Measurements from ENCODE around the gene APOB.

Gene APOB, protein sequence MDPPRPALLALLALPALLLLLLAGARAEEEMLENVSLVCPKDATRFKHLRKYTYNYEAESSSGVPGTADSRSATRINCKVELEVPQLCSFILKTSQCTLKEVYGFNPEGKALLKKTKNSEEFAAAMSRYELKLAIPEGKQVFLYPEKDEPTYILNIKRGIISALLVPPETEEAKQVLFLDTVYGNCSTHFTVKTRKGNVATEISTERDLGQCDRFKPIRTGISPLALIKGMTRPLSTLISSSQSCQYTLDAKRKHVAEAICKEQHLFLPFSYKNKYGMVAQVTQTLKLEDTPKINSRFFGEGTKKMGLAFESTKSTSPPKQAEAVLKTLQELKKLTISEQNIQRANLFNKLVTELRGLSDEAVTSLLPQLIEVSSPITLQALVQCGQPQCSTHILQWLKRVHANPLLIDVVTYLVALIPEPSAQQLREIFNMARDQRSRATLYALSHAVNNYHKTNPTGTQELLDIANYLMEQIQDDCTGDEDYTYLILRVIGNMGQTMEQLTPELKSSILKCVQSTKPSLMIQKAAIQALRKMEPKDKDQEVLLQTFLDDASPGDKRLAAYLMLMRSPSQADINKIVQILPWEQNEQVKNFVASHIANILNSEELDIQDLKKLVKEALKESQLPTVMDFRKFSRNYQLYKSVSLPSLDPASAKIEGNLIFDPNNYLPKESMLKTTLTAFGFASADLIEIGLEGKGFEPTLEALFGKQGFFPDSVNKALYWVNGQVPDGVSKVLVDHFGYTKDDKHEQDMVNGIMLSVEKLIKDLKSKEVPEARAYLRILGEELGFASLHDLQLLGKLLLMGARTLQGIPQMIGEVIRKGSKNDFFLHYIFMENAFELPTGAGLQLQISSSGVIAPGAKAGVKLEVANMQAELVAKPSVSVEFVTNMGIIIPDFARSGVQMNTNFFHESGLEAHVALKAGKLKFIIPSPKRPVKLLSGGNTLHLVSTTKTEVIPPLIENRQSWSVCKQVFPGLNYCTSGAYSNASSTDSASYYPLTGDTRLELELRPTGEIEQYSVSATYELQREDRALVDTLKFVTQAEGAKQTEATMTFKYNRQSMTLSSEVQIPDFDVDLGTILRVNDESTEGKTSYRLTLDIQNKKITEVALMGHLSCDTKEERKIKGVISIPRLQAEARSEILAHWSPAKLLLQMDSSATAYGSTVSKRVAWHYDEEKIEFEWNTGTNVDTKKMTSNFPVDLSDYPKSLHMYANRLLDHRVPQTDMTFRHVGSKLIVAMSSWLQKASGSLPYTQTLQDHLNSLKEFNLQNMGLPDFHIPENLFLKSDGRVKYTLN (N-terminal part only)

GRCh38 chr2:21043744-21044532, at the start of gene APOB:
Gene APOB, minus strand, starts transcription at chr2:21044073. Its CDS starts 128 bp downstream, at chr2:21043945.
- Histone ChIP-seq H3K36me3 (ENCODE audit: control insufficient read depth, insufficient read depth, low read length) (no peaks in the 10 kb centered on the region; the same call in 1 of the 2 replicates), H3K4me1 (ENCODE audit: control insufficient read depth, insufficient read depth, low read length) (peaks cover 6% of the 10 kb centered on the region; the same call in 1 of the 2 replicates), H3K4me3 (ENCODE audit: low read length) (peak within 1 kb of the TSS; percentile 55; the same call in 1 of the 2 replicates), H3K27me3 (ENCODE audit: control insufficient read depth, insufficient read depth, low read length) (peaks cover 5% of the 10 kb centered on the region; the same call in 1 of the 2 replicates), H3K27ac (ENCODE audit: low read length) (no peak within 1 kb of the TSS), H3K9me3 (ENCODE audit: control insufficient read depth, insufficient read depth, low read length) (no peaks in the 10 kb centered on the region)
- peak; percentile 33 for DNase-seq (ENCODE audit: low read depth, low spot score)
- no CpG with 5 or more reads among the region's 51 CpGs for WGBS (ENCODE audit: insufficient coverage, insufficient read length)

GRCh38 chr2:21092308-21092869, 48.5 kb upstream of the APOB start:
- no peak overlapping the region for H3K27ac ChIP-seq (ENCODE audit: low read length)
- no peaks in the 10 kb centered on the region for H3K27me3 ChIP-seq (ENCODE audit: control insufficient read depth, insufficient read depth, low read length)
- H3K4me3 ChIP-seq (ENCODE audit: low read length): no peak overlapping the region
- H3K9me3 ChIP-seq (ENCODE audit: control insufficient read depth, insufficient read depth, low read length): no peaks in the 10 kb centered on the region
- H3K36me3 ChIP-seq (ENCODE audit: control insufficient read depth, insufficient read depth, low read length): no peaks in the 10 kb centered on the region
- no CpG with 5 or more reads among the region's 3 CpGs for WGBS (ENCODE audit: insufficient coverage, insufficient read length)
- no peak for DNase-seq (ENCODE audit: low read depth, low spot score)
- 0 out of 2 replicates have a peak, but pooled peaks cover 1% of the 10 kb centered on the region for H3K4me1 ChIP-seq (ENCODE audit: control insufficient read depth, insufficient read depth, low read length)

DNA sequence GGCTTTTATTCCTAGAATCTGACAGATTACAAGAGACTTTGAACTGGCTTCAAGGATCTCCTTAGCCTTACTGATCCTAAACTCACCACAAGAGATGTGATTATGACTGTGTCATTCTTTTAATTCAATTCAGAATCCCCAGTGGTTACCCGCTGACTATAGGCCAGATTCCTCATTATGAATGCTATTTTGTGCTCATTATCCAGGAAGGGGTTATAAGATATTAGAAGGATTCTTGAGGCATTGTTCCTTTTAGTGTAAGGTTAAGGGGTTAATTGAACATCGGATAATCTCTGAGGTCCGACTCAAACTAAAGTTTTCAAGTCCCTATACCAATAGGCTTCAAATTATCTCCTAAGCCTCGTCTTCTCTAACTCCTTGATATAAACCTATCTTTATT, 40.5 kb upstream of the APOB start:
- Histone ChIP-seq H3K27me3 (ENCODE audit: control insufficient read depth, insufficient read depth, low read length) (no peaks in the 10 kb centered on the region), H3K4me1 (ENCODE audit: control insufficient read depth, insufficient read depth, low read length) (no peaks in the 10 kb centered on the region), H3K9me3 (ENCODE audit: control insufficient read depth, insufficient read depth, low read length) (no peaks in the 10 kb centered on the region), H3K4me3 (ENCODE audit: low read length) (no peak overlapping the region), H3K27ac (ENCODE audit: low read length) (no peak overlapping the region), H3K36me3 (ENCODE audit: control insufficient read depth, insufficient read depth, low read length) (no peaks in the 10 kb centered on the region)
- no CpG with 5 or more reads among the region's 4 CpGs for WGBS (ENCODE audit: insufficient coverage, insufficient read length)
- DNase-seq (ENCODE audit: low read depth, low spot score): no peak

DNA sequence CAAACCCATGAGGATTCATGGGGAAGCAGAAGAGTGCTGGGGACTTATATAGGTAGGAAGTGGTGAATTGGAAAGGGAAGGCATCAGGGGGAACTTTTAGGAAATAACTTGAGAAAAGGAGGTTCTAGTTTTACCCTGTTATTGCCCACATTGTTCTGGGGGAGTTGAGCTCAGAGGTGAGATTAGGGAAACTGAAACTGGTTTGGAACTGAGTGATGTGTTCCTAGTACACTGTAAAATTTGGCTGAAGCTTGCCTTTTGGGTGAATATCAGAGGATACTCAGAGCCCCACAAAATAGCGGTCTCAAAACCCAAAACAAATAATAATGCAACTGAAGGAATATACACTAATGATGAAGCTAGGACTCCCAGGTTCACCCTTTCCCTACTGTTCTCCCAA, 39.6 kb upstream of the APOB start:
- Histone ChIP-seq H3K36me3 (ENCODE audit: control insufficient read depth, insufficient read depth, low read length) (no peaks in the 10 kb centered on the region), H3K27me3 (ENCODE audit: control insufficient read depth, insufficient read depth, low read length) (no peaks in the 10 kb centered on the region), H3K9me3 (ENCODE audit: control insufficient read depth, insufficient read depth, low read length) (no peaks in the 10 kb centered on the region), H3K27ac (ENCODE audit: low read length) (no peak overlapping the region), H3K4me1 (ENCODE audit: control insufficient read depth, insufficient read depth, low read length) (no peaks in the 10 kb centered on the region), H3K4me3 (ENCODE audit: low read length) (no peak overlapping the region)
- DNase-seq (ENCODE audit: low read depth, low spot score): no peak
- no CpG with 5 or more reads among the region's 1 CpG for WGBS (ENCODE audit: insufficient coverage, insufficient read length)

- no peak overlapping the region for H3K27ac ChIP-seq (ENCODE audit: low read length)
- no peaks in the 10 kb centered on the region for H3K27me3 ChIP-seq (ENCODE audit: control insufficient read depth, insufficient read depth, low read length)
- H3K36me3 ChIP-seq (ENCODE audit: control insufficient read depth, insufficient read depth, low read length): no peaks in the 10 kb centered on the region
- WGBS (ENCODE audit: insufficient coverage, insufficient read length): no CpG with 5 or more reads among the region's 1 CpG
- H3K9me3 ChIP-seq (ENCODE audit: control insufficient read depth, insufficient read depth, low read length): no peaks in the 10 kb centered on the region
- no peak overlapping the region for H3K4me3 ChIP-seq (ENCODE audit: low read length)
- no peak for DNase-seq (ENCODE audit: low read depth, low spot score)
- no peaks in the 10 kb centered on the region for H3K4me1 ChIP-seq (ENCODE audit: control insufficient read depth, insufficient read depth, low read length)
These were observed 34.4 kb upstream of the APOB start for GRCh38 chr2:21078296-21078695.

DNA sequence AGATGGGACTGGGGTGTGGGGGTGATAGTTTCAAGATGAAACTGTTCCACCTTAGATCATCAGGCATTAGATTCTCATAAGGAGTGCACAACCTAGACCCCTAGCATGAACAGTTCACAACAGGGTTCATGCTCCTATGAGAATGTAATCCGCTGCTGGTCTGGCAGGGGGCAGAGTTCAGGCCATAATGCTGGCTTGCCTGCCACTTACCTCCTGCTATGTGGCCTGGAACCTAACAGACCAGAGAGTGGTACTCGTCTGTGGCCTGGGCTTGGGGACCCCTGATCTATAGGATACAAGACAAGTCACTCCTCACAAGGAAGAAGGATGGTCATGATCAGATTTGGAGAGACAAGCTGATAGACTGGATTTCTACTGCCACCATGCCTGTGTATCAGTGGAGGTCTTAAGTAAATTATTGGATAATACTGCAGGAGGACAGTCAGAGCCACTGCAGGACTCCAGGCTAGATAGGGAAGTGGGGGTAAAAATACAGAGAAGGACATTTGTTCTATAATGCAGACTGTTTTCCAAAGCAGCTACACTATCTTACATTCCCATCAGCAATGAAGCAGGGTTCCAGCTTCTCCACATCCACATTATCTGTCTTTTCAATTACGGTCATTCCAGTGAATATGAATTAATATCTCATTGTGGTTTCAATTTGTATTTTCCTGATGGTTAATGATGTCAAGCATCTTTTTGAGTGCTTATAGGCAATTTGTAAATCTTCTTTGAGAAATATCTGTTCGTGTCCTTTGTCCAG, 28.8 kb upstream of the APOB start:
- no peak for DNase-seq (ENCODE audit: low read depth, low spot score)
- peaks cover 2% of the 10 kb centered on the region; the same call in 1 of the 2 replicates for H3K4me1 ChIP-seq (ENCODE audit: control insufficient read depth, insufficient read depth, low read length)

DNA sequence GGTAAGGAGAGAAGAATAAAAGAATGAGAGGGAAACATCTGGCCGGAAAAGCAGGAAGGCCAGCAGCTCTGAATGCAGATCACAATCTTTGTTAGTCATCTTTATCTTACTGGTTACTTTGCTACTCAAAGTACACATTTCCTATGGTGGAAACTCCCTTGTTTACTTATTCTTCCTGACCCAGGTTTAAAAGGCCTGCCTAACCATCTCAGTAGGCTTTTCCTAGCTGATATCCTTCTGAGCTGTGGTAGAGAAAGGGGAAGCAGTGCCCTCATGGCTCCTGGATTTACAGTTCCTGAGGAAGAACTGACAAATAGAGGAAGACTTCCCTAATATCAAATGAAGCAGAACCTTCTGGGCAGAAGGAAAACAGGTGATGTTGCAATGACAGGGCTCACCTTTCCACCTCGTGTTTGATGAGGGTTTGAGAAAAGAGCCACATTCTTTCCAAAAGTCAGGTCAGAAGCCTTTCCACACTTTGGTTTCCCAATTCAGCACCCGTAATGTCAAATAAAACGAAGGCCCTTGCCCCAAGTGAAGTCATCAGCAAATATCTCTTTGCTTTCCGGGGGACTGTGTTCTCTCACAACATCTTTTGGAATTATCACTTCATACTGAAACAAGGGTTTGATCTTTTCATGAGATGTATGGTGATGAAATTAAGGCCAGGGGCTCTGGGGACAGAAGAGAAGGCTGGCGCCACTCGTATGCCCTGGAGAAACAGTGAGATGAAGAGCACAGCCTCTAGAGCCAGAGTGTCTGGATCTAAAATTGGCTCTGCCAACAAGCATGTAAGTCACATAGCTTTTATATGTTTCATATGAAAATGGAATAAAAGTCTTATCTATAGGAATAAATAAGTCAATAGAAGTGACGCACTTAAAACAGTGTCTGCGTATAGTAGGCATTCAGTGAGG, 26.7 kb upstream of the APOB start:
- no peaks in the 10 kb centered on the region for H3K27me3 ChIP-seq (ENCODE audit: control insufficient read depth, insufficient read depth, low read length)
- no peaks in the 10 kb centered on the region for H3K36me3 ChIP-seq (ENCODE audit: control insufficient read depth, insufficient read depth, low read length)
- H3K4me3 ChIP-seq (ENCODE audit: low read length): no peak overlapping the region
- WGBS (ENCODE audit: insufficient coverage, insufficient read length): no CpG with 5 or more reads among the region's 9 CpGs
- H3K9me3 ChIP-seq (ENCODE audit: control insufficient read depth, insufficient read depth, low read length): no peaks in the 10 kb centered on the region
- no peak overlapping the region for H3K27ac ChIP-seq (ENCODE audit: low read length)
- DNase-seq (ENCODE audit: low read depth, low spot score): no peak
- peaks cover 2% of the 10 kb centered on the region; the same call in 1 of the 2 replicates for H3K4me1 ChIP-seq (ENCODE audit: control insufficient read depth, insufficient read depth, low read length)

More for the DNA sequence above, 28.8 kb upstream of the APOB start:
- Histone ChIP-seq H3K36me3 (ENCODE audit: control insufficient read depth, insufficient read depth, low read length) (no peaks in the 10 kb centered on the region), H3K4me3 (ENCODE audit: low read length) (no peak overlapping the region), H3K27me3 (ENCODE audit: control insufficient read depth, insufficient read depth, low read length) (no peaks in the 10 kb centered on the region), H3K27ac (ENCODE audit: low read length) (no peak overlapping the region), H3K9me3 (ENCODE audit: control insufficient read depth, insufficient read depth, low read length) (no peaks in the 10 kb centered on the region)
- WGBS (ENCODE audit: insufficient coverage, insufficient read length): no CpG with 5 or more reads among the region's 4 CpGs

- no peaks in the 10 kb centered on the region for H3K9me3 ChIP-seq (ENCODE audit: control insufficient read depth, insufficient read depth, low read length)
- H3K27ac ChIP-seq (ENCODE audit: low read length): no peak overlapping the region
- WGBS (ENCODE audit: insufficient coverage, insufficient read length): no CpG with 5 or more reads among the region's 2 CpGs
- no peak overlapping the region for H3K4me3 ChIP-seq (ENCODE audit: low read length)
- DNase-seq (ENCODE audit: low read depth, low spot score): no peak
- H3K4me1 ChIP-seq (ENCODE audit: control insufficient read depth, insufficient read depth, low read length): peaks cover 2% of the 10 kb centered on the region; the same call in 1 of the 2 replicates
- no peaks in the 10 kb centered on the region for H3K36me3 ChIP-seq (ENCODE audit: control insufficient read depth, insufficient read depth, low read length)
- H3K27me3 ChIP-seq (ENCODE audit: control insufficient read depth, insufficient read depth, low read length): no peaks in the 10 kb centered on the region
These were observed 26.0 kb upstream of the APOB start for GRCh38 chr2:21069746-21070340.

Data from iPS DF 6.9 (cell line).